Colonic mucosa (tissue), 4 donors: ENCODE results near the gene LENEP. TPM values are rescaled to one million over a fixed set of nuclear protein-coding genes. Genes with fewer than 3 reads are reported as not detected.

Experiments
- DNase-seq: peaks from one replicate; pipeline ENCODE4 v3.0.0-alpha.2; 2020
- H3K27ac ChIP-seq: fragments of 200-600 bp; one replicate; pipeline ENCODE4 v1.8.0; 2021
- H3K27me3 ChIP-seq: fragments of 200-600 bp; one replicate; pipeline ENCODE4 v1.8.0; 2021
- H3K36me3 ChIP-seq: fragments of 200-600 bp; one replicate; pipeline ENCODE4 v1.8.0; 2021
- H3K4me1 ChIP-seq: fragments of 200-600 bp; one replicate; pipeline ENCODE4 v1.8.0; 2021; ENCODE audit warnings: mild to moderate bottlenecking
- H3K4me3 ChIP-seq: fragments of 200-600 bp; one replicate; pipeline ENCODE4 v1.8.0; 2021
- H3K9ac ChIP-seq, 2 donors: one replicate each; pipeline ENCODE4 v1.7.0; 2013; ENCODE audit warnings: control low read depth in 2 of 2, low read depth in 2 of 2, low read length in 2 of 2
- H3K9me3 ChIP-seq: fragments of 200-600 bp; one replicate; pipeline ENCODE4 v1.8.0; 2021
- CTCF ChIP-seq: fragments of 200-600 bp; IDR thresholded peaks from one replicate; pipeline ENCODE4 v1.8.0; 2022; ENCODE audit warnings: antibody characterized with exemption, mild to moderate bottlenecking
- intact Hi-C: fragments of 100-400 bp; cut with DNase I; formaldehyde crosslinking; loops from one replicate; pipeline ENCODE4 v1.14.1; 2022
- total RNA-seq, 2 donors: library from RNA; stranded (reverse); fragmentation: NEBNext Ultra II Directional in 1 of 2; extraction: Animal tissue kit (Norgen Biotek cat#: 25700) in 1 of 2; gene quantifications; one replicate each; pipeline ENCODE4 v1.2.1, GENCODE V29; 2021
- donor health status: healthy.
- donor health status: DM: no; HTN: no; CAD: no.
- donor health status: DM: no; HTN: no; CAD: no.

Gene LENEP
- total RNA-seq, 2 donors from 2014 or later: not detected

- Histone ChIP-seq H3K27me3 (no peaks in the 10 kb centered on the region), H3K9ac (no peak within 1 kb of the TSS), H3K36me3 (no peaks in the 10 kb centered on the region), H3K27ac (no peak within 1 kb of the TSS), H3K4me1 (no peaks in the 10 kb centered on the region), H3K9me3 (no peaks in the 10 kb centered on the region), H3K4me3 (no peak within 1 kb of the TSS)
- DNase-seq: no peak
- intact Hi-C loops: no loop called here
- TF ChIP-seq CTCF: no peak
Observed at GRCh38 chr1:155033524-155033923, 40.1 kb downstream of the LENEP start, which contains the start of the genes DCST1 and DCST2. Gene DCST1, plus strand, starts transcription at chr1:155033824. Its CDS starts 213 bp downstream, at chr1:155034037. Gene DCST2, minus strand, starts transcription at chr1:155033781. Its CDS starts 80 bp downstream, at chr1:155033701.

GRCh38 chr1:155034318-155035208 lies 41.2 kb downstream of the LENEP start:
- H3K9ac ChIP-seq: no peak overlapping the region
- H3K9me3 ChIP-seq: no peaks in the 10 kb centered on the region
- no peak for TF ChIP-seq CTCF
- peaks cover 3% of the 10 kb centered on the region for H3K4me1 ChIP-seq
- H3K27me3 ChIP-seq: no peaks in the 10 kb centered on the region
- DNase-seq: no peak
- H3K4me3 ChIP-seq: no peak overlapping the region
- intact Hi-C loops: no loop called here
- no peaks in the 10 kb centered on the region for H3K36me3 ChIP-seq
- no peak overlapping the region for H3K27ac ChIP-seq

- no peak for TF ChIP-seq CTCF
- Histone ChIP-seq H3K4me1 (peaks cover 3% of the 10 kb centered on the region), H3K36me3 (no peaks in the 10 kb centered on the region), H3K27ac (no peak overlapping the region), H3K9me3 (no peaks in the 10 kb centered on the region), H3K4me3 (no peak overlapping the region), H3K9ac (no peak overlapping the region), H3K27me3 (no peaks in the 10 kb centered on the region)
- intact Hi-C loops: no loop called here
- DNase-seq: no peak
Observed at GRCh38 chr1:155035936-155036335, 42.5 kb downstream of the LENEP start.

- H3K9me3 ChIP-seq: no peaks in the 10 kb centered on the region
- no peak overlapping the region for H3K4me3 ChIP-seq
- DNase-seq: no peak
- H3K27me3 ChIP-seq: no peaks in the 10 kb centered on the region
- H3K4me1 ChIP-seq: peaks cover 3% of the 10 kb centered on the region
- no peaks in the 10 kb centered on the region for H3K36me3 ChIP-seq
- H3K9ac ChIP-seq: no peak overlapping the region
- TF ChIP-seq CTCF: no peak
- intact Hi-C loops: no loop called here
- H3K27ac ChIP-seq: no peak overlapping the region
Observed at GRCh38 chr1:155037043-155037442, 43.7 kb downstream of the LENEP start.

GRCh38 chr1:155037851-155038441 lies 44.6 kb downstream of the LENEP start:
- H3K36me3 ChIP-seq: no peaks in the 10 kb centered on the region
- no peak for TF ChIP-seq CTCF
- H3K4me1 ChIP-seq: peaks cover 3% of the 10 kb centered on the region
- H3K9ac ChIP-seq: peak overlapping the region in 1 of 2 donors; percentile 73
- no peaks in the 10 kb centered on the region for H3K9me3 ChIP-seq
- no peaks in the 10 kb centered on the region for H3K27me3 ChIP-seq
- no peak overlapping the region for H3K4me3 ChIP-seq
- H3K27ac ChIP-seq: peak overlapping the region; percentile 49
- peak; percentile 59 for DNase-seq
- intact Hi-C loops: no loop called here
